NCI-H345 treated with DMSO at 0.1 percent for 48 hours (cell line): ENCODE data around the gene DLX6.

ENCODE experiments used
- DNase-seq: peaks from one replicate; lab custom pipeline; 2025; ENCODE audit not compliant: unreplicated experiment; lab: John Stamatoyannopoulos, UW

DLX6 gene

GRCh38 chr7:97005183-97006054, at the start of gene DLX6:
Gene DLX6, plus strand, starts transcription at chr7:97005553. Its CDS starts 425 bp downstream, at chr7:97005978.
- DNase-seq, result peak; percentile 92

- DNase-seq, result no peak
Observed at GRCh38 chr7:96959135-96959534, 46.2 kb upstream of the DLX6 start.

- no peak for DNase-seq
Observed at GRCh38 chr7:96962221-96962885, 43.0 kb upstream of the DLX6 start.

GRCh38 chr7:96968981-96969380, 36.4 kb upstream of the DLX6 start:
- no peak for DNase-seq

- DNase-seq, result no peak
Observed at GRCh38 chr7:96970739-96971138, 34.6 kb upstream of the DLX6 start.

GRCh38 chr7:96973986-96974385, 31.4 kb upstream of the DLX6 start:
- no peak for DNase-seq

GRCh38 chr7:96976106-96976505, 29.2 kb upstream of the DLX6 start:
- no peak for DNase-seq

- no peak for DNase-seq
Observed at GRCh38 chr7:96977445-96977844, 27.9 kb upstream of the DLX6 start.

GRCh38 chr7:96979551-96980276, 25.6 kb upstream of the DLX6 start:
- DNase-seq, result no peak

GRCh38 chr7:96982586-96982985, 22.8 kb upstream of the DLX6 start:
- no peak for DNase-seq

GRCh38 chr7:96985992-96986391, 19.4 kb upstream of the DLX6 start:
- no peak for DNase-seq

GRCh38 chr7:96986901-96987300, 18.5 kb upstream of the DLX6 start:
- no peak for DNase-seq

GRCh38 chr7:96987719-96988118, 17.6 kb upstream of the DLX6 start:
- no peak for DNase-seq

- DNase-seq, result no peak
Observed at GRCh38 chr7:96989241-96989858, 16.0 kb upstream of the DLX6 start.

GRCh38 chr7:96989859-96990317, 15.5 kb upstream of the DLX6 start:
- DNase-seq, result no peak

GRCh38 chr7:96991546-96992191, 13.7 kb upstream of the DLX6 start:
- DNase-seq, result no peak

GRCh38 chr7:96992192-96993005, 13.0 kb upstream of the DLX6 start:
- DNase-seq, result no peak

- DNase-seq, result no peak
Observed at GRCh38 chr7:96993094-96993865, 12.1 kb upstream of the DLX6 start.

GRCh38 chr7:96993980-96994379, 11.4 kb upstream of the DLX6 start:
- DNase-seq, result no peak
